ENCODE results near the gene DPYSL3.

Gene DPYSL3

DNA sequence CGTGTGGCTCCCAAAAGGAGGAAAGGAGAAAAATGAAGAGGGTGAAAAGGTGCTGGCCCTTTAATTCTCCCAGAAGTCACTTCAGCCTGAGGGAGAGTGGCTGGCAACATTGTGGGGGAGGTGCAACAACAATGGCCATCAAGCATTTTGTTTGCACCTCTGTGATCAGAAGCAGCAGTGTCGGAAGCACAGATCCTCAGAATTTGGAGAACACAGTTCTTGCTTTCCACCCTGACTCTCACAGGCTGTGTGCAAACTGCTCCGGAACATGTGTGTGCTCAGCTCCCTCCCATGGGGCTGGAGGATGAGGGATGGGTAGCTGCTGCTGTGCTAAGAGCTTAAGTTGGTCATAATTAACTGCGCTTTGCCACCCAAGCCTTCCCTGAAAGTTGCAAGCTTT lies 127.1 kb downstream of the DPYSL3 start:
- TF ChIP-seq EZH2phosphoT487 (conservative IDR thresholded peaks at IDR 0.05; ENCODE audit: low read length): no peak
- TF ChIP-seq, protein P1, sequence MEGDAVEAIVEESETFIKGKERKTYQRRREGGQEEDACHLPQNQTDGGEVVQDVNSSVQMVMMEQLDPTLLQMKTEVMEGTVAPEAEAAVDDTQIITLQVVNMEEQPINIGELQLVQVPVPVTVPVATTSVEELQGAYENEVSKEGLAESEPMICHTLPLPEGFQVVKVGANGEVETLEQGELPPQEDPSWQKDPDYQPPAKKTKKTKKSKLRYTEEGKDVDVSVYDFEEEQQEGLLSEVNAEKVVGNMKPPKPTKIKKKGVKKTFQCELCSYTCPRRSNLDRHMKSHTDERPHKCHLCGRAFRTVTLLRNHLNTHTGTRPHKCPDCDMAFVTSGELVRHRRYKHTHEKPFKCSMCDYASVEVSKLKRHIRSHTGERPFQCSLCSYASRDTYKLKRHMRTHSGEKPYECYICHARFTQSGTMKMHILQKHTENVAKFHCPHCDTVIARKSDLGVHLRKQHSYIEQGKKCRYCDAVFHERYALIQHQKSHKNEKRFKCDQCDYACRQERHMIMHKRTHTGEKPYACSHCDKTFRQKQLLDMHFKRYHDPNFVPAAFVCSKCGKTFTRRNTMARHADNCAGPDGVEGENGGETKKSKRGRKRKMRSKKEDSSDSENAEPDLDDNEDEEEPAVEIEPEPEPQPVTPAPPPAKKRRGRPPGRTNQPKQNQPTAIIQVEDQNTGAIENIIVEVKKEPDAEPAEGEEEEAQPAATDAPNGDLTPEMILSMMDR (IDR thresholded peaks at IDR 0.05; ENCODE audit: insufficient read depth, low read length, poor library complexity, severe bottlenecking): no peak
- Histone ChIP-seq H3F3A (ENCODE audit: insufficient read depth) (no peaks in the 10 kb centered on the region), H3K79me2 (ENCODE audit: insufficient read depth, low read length) (no peaks in the 10 kb centered on the region), H3K9me2 (replicated peaks; ENCODE audit: insufficient read depth, low read length) (no peaks in the 10 kb centered on the region), H3K9me3 (ENCODE audit: insufficient read depth, low read length) (no peaks in the 10 kb centered on the region), H3K4me3 (ENCODE audit: insufficient read depth, low read length, poor library complexity, severe bottlenecking) (no peak overlapping the region), H3K27ac (ENCODE audit: low read depth, low read length) (no peak overlapping the region), H3K27me3 (ENCODE audit: low read length) (no peaks in the 10 kb centered on the region), H3K4me2 (ENCODE audit: low read depth, low read length, poor library complexity, severe bottlenecking) (no peak overlapping the region), H3K9ac (ENCODE audit: low read length) (no peak overlapping the region), H4K20me1 (ENCODE audit: low read depth, low read length) (no peaks in the 10 kb centered on the region), H3K36me3 (ENCODE audit: low read length) (no peaks in the 10 kb centered on the region), H2AFZ (ENCODE audit: low read depth, low read length, severe bottlenecking) (no peak overlapping the region)

GRCh38 chr5:147381555-147381954 lies 128.3 kb downstream of the DPYSL3 start:
- Histone ChIP-seq H3K9me3 (ENCODE audit: insufficient read depth, low read length) (no peaks in the 10 kb centered on the region), H3K36me3 (ENCODE audit: low read length) (no peaks in the 10 kb centered on the region), H3F3A (ENCODE audit: insufficient read depth) (no peaks in the 10 kb centered on the region), H3K79me2 (ENCODE audit: insufficient read depth, low read length) (no peaks in the 10 kb centered on the region), H4K20me1 (ENCODE audit: low read depth, low read length) (no peaks in the 10 kb centered on the region), H3K9ac (ENCODE audit: low read length) (no peak overlapping the region), H3K27me3 (ENCODE audit: low read length) (no peaks in the 10 kb centered on the region), H3K27ac (ENCODE audit: low read depth, low read length) (no peak overlapping the region), H2AFZ (ENCODE audit: low read depth, low read length, severe bottlenecking) (no peak overlapping the region), H3K9me2 (replicated peaks; ENCODE audit: insufficient read depth, low read length) (no peaks in the 10 kb centered on the region), H3K4me3 (ENCODE audit: insufficient read depth, low read length, poor library complexity, severe bottlenecking) (no peak overlapping the region), H3K4me2 (ENCODE audit: low read depth, low read length, poor library complexity, severe bottlenecking) (no peak overlapping the region)
- TF ChIP-seq, protein P1 (IDR thresholded peaks at IDR 0.05; ENCODE audit: insufficient read depth, low read length, poor library complexity, severe bottlenecking): no peak
- TF ChIP-seq EZH2phosphoT487 (conservative IDR thresholded peaks at IDR 0.05; ENCODE audit: low read length): no peak

GRCh38 chr5:147377682-147378081 lies 132.2 kb downstream of the DPYSL3 start:
- H3K4me2 ChIP-seq (ENCODE audit: low read depth, low read length, poor library complexity, severe bottlenecking): no peak overlapping the region
- H3K36me3 ChIP-seq (ENCODE audit: low read length): no peaks in the 10 kb centered on the region
- H3K27me3 ChIP-seq (ENCODE audit: low read length): no peaks in the 10 kb centered on the region
- no peaks in the 10 kb centered on the region for H3K79me2 ChIP-seq (ENCODE audit: insufficient read depth, low read length)
- no peak overlapping the region for H3K9ac ChIP-seq (ENCODE audit: low read length)
- no peak overlapping the region for H3K4me3 ChIP-seq (ENCODE audit: insufficient read depth, low read length, poor library complexity, severe bottlenecking)
- no peaks in the 10 kb centered on the region for H3K9me3 ChIP-seq (ENCODE audit: insufficient read depth, low read length)
- H3F3A ChIP-seq (ENCODE audit: insufficient read depth): no peaks in the 10 kb centered on the region
- TF ChIP-seq EZH2phosphoT487 (conservative IDR thresholded peaks at IDR 0.05; ENCODE audit: low read length): no peak
- TF ChIP-seq, protein P1 (IDR thresholded peaks at IDR 0.05; ENCODE audit: insufficient read depth, low read length, poor library complexity, severe bottlenecking): no peak
- no peak overlapping the region for H3K27ac ChIP-seq (ENCODE audit: low read depth, low read length)
- H3K9me2 ChIP-seq (replicated peaks; ENCODE audit: insufficient read depth, low read length): no peaks in the 10 kb centered on the region
- no peak overlapping the region for H2AFZ ChIP-seq (ENCODE audit: low read depth, low read length, severe bottlenecking)
- H4K20me1 ChIP-seq (ENCODE audit: low read depth, low read length): no peaks in the 10 kb centered on the region

Measured in SU-DHL-6 (cell line).